Hepatocyte (in vitro differentiated cells): ENCODE data around the gene AKAP10.

Experiments
- CTCF ChIP-seq: fragments of 200-600 bp; sonication (generic); IDR thresholded peaks from 2 replicates; pipeline ENCODE4 v1.5.1; 2016; ENCODE audit warnings: antibody characterized with exemption, mild to moderate bottlenecking; ENCODE audit not compliant: poor library complexity
- EZH2 ChIP-seq: fragments of 200-600 bp; sonication (generic); IDR thresholded peaks from 2 replicates; pipeline ENCODE4 v1.6.1; 2016; ENCODE audit warnings: antibody characterized with exemption, mild to moderate bottlenecking, borderline replicate concordance

GRCh38 chr17:19945009-19945626 lies 32.5 kb downstream of the AKAP10 start:
- TF ChIP-seq CTCF: no peak
- TF ChIP-seq EZH2: no peak
